Measurements from ENCODE around the gene FAM174B.

DNA sequence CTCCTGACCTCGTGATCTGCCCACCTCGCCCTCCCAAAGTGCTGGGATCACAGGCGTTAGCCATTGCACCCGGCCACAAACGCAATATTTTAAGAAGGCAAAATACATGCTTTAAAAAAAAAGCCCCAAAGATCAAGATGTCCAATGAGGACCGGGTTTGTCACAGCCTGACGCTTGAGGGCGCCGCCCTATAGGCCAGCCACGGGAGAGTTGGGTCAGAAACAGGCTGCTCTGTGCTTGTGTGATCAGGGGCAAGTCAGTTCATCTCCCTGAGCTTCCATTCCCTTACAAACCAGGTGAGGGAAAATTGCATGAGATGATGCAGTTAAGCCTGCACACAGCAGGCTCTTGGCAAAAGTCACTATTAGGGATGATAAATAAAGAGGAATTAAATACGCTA is 23.9 kb downstream of the FAM174B start:
- TF ChIP-seq POLR2A (IDR thresholded peaks at IDR 0.05) (no peak), CTCF (IDR thresholded peaks at IDR 0.05) (no peak)

Measured in prostate gland (tissue), 2 donors.